HS-5 (cell line): ENCODE results near the gene MFAP1.

Experiments used
- DNase-seq: peaks from one replicate; pipeline ENCODE4 v3.0.0-alpha.2; 2012; ENCODE audit warnings: low read depth

Gene MFAP1

GRCh38 chr15:43776101-43776717, 48.3 kb downstream of the MFAP1 start:
- DNase-seq: no peak

DNA sequence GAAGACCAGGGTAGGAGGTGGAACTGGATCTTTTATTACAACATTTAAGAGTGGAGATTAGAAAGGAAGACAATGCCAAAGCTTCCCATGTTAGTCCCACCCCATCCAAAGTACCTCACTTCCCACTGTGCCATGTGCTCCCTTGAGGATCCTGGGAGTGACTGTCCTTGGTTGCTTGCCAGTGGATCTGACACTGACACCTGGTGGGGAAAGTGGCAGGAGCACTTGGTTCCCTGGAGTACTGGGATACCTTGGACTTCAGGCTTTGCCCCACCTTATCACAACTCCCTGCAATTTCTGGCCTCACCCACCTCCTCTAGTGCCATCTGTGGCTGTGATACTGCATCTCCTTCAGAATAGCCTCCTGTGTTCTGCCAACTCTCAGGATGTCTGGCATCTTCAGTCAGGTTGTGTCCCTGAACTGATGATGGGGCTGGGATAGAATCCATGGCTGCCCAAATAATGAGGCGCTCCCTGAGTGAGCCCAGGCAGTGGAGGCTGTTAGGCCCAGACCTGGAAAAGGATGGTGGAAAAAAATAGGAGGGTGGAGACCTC, 49.0 kb downstream of the MFAP1 start:
- DNase-seq: no peak

DNA sequence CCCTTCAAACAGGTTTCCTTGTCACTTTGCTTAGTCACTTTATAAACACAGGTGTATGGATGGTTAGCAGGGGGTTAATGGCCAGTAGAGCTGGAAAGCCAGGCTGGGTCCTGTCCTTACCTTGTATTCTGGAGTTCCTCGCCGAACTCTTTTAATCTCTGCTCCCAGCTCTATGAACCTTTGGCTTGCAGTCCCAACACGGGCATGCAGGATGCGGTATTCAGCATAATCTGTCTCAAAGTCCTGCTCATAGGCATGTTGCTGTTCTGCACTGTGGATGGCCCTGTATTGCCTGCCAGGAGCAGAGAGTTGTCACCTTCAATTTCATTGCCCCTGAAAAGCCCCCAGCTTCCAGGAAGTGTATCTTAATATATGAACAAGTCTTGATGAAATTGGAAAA, 50.4 kb downstream of the MFAP1 start:
- no peak for DNase-seq

GRCh38 chr15:43772624-43773023, 51.9 kb downstream of the MFAP1 start:
- DNase-seq: no peak

- no peak for DNase-seq
Observed at GRCh38 chr15:43771816-43772215, 52.7 kb downstream of the MFAP1 start.

DNA sequence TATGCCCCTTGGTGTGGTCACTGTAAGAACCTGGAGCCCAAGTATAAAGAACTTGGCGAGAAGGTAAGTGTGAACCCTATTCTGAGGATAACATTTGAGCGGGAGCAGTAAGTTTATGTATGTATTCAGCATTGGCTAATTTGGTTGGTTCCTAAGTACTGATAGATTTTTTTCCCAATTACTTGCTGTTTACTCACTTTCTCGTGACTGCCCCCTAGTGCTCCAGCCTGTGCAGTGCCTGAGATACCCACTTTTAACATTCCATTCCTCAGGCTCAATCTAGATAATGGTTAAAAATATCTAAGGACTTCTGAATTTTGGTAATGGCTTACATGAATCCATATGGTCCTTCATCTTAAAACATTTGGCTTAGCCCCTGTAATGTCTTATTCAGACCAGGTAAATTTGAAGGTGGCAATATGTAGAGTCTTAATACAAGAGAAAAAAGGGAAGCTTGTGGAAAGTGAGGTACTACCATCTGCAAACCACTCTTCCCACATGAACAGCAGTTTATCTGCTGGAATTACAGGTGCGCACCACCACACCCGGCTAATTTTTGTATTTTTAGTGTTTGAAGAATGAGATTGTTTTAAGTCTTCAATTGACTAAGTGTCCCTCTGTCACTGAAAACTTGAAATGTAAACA, 54.8 kb downstream of the MFAP1 start:
- no peak for DNase-seq

GRCh38 chr15:43763819-43764446, 60.6 kb downstream of the MFAP1 start:
- DNase-seq: no peak

- no peak for DNase-seq
Observed at GRCh38 chr15:43762824-43763223, 61.7 kb downstream of the MFAP1 start.
